Cardiac fibroblast (primary cell): Measurements from ENCODE around the gene SMPX.
A peak's percentile ranks its signal among the peaks of the same experiment; 100 is the strongest.

Source experiments
- DNase-seq, 2 donors: peaks; one replicate each; pipeline versions ENCODE4 v3.0.0 to v3.0.0-alpha.2; 2010; ENCODE audit warnings: low read depth in 2 of 2
- H3K4me3 ChIP-seq, 2 donors: replicated peaks in 1 of 2; 1 replicate in 1 of 2; 2 replicates in 1 of 2; pipeline ENCODE4 v1.5.1; 2011; ENCODE audit warnings: low read depth in 2 of 2, low read length in 2 of 2, mild to moderate bottlenecking in 2 of 2, moderate library complexity in 1 of 2
- TF ChIP-seq, protein P1 (sequence below): IDR thresholded peaks from one replicate; pipeline ENCODE4 v1.5.1; 2011; ENCODE audit warnings: low read depth, mild to moderate bottlenecking, low read length, inconsistent platforms

SMPX gene

DNA sequence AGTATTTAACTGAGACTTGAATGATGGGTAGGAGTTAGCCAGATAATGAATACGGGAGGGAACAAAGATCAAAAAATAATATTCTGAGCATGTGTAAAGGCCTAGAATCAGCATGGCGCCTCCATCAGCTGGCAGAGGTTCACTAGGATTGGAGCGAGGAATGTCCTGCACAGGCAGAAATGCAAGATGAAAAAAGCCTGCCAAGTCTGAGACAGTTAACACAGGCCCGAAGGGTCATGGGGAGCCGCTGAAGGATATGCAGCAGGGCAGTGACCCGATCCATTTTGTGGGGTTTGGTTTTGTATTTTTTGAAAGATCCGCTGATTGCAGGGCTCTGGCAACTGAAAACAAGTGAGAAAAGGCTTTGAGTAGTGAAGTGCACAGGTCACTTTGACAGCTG, 40.1 kb downstream of the SMPX start:
- DNase-seq, result no peak
- TF ChIP-seq, protein P1, sequence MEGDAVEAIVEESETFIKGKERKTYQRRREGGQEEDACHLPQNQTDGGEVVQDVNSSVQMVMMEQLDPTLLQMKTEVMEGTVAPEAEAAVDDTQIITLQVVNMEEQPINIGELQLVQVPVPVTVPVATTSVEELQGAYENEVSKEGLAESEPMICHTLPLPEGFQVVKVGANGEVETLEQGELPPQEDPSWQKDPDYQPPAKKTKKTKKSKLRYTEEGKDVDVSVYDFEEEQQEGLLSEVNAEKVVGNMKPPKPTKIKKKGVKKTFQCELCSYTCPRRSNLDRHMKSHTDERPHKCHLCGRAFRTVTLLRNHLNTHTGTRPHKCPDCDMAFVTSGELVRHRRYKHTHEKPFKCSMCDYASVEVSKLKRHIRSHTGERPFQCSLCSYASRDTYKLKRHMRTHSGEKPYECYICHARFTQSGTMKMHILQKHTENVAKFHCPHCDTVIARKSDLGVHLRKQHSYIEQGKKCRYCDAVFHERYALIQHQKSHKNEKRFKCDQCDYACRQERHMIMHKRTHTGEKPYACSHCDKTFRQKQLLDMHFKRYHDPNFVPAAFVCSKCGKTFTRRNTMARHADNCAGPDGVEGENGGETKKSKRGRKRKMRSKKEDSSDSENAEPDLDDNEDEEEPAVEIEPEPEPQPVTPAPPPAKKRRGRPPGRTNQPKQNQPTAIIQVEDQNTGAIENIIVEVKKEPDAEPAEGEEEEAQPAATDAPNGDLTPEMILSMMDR, result no peak
- H3K4me3 ChIP-seq, result no peak overlapping the region

DNA sequence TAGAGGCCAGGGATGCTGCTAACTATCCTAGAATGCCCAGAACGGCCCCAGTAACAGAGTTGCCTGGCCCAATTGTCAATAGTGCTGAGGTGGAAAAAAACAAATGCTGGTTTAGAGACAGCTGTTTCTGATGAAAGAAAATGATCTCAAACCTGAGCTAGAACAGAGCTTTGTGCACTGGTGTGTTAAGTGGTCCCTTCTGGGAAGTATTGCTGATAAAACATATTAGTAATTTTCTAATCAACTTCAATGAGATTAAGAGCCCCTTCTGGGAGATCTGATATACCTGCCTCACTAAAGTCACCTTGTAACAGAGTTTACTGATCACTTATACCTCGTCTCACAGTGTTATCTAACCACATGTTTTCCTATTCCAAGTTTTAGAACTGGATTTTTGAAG, 42.1 kb downstream of the SMPX start:
- no peak overlapping the region for H3K4me3 ChIP-seq
- TF ChIP-seq, protein P1, result no peak
- DNase-seq, result no peak

DNA sequence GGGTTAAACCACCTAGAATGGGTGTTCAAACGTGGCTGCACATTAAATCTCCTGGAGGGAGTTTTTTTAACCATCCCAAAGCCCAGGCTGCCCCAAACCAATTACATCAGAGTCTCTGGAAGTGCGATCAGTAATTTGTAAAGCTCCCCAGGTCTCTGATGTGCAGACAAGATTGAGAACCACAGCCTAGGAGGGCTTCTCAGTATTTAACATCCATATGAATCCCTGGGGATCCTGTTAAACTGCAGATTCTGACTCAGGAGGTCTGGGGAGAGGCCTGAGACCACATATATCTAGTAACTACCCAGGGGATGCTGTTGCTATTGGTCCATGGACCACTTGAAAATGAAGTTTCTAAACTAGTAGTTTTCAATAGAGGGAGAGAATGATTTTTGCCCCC, 42.6 kb downstream of the SMPX start:
- H3K4me3 ChIP-seq, result no peak overlapping the region
- no peak for DNase-seq
- TF ChIP-seq, protein P1, result no peak

DNA sequence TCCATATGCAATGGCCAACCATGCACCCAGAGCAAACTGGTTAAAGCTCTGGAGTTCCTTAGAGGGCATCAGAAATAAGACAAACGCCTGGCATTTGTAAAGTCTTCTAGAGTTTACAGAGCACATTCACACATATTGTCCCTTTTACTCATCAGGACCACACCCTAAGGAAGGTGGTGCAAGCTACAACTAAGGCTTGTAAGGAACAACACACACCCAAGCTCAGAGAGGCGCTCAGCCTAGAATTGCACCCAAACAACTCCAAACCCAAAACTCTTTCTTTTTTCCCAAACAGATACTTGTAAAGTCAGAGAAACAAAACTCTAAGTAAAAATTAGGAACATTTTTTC, 46.1 kb downstream of the SMPX start:
- TF ChIP-seq, protein P1, result no peak
- no peak for DNase-seq
- no peak overlapping the region for H3K4me3 ChIP-seq

DNA sequence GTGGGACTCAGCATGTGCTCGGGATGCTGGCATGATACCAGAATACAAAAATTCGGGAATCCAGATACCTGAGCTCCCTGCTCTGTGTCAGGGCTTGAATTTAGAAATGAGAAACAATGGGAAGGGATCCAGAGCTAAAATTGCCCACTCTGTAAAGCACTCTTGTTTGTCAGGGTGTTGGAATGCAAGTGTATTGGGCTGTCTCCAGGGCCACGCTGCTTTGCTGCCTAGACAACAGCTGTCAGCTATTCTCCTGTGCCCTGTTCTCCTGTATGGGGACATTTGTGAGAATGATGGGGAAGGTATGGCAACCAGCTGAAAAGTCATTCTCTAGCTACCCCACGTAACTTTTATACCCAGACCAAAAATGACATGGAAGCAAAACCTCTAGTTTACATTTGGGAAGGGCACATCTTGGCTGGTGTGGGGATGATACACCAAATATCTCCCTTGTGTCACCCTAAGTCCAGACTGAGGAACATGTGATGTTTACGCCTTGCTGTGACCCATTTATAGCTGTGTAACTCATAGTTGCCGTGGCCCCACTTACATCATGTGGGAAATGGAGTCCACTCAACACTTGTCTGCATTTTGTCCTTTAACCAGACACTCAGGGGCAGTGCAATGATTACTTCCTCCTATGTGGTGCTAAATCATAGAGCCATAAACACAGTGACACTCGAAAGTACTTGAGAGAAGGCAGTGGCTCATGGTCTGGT, 46.6 kb downstream of the SMPX start:
- H3K4me3 ChIP-seq, result no peak overlapping the region
- DNase-seq, result no peak
- TF ChIP-seq, protein P1, result no peak

DNA sequence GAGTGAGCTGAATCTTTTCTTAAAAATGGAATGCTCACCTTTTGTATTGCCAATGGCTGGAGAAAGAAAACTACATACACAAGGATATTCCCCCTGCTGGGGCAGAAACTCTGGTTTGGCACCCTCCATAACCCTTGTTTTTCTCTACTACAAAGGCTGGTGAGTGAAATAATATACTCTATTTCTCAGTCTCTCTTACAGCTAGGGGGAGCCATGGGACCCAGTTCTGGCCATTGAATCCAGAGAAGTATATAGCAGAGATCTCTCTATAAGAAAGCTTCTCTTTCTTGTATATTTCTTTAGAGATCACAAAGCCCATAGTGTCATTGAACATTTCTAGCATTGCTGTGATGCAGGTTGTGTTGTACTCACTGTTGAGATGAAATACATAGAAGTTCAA, 49.8 kb downstream of the SMPX start:
- TF ChIP-seq, protein P1, result peak; percentile 21
- H3K4me3 ChIP-seq, result no peak overlapping the region
- peak in 1 of 2 donors; percentile 1 for DNase-seq

DNA sequence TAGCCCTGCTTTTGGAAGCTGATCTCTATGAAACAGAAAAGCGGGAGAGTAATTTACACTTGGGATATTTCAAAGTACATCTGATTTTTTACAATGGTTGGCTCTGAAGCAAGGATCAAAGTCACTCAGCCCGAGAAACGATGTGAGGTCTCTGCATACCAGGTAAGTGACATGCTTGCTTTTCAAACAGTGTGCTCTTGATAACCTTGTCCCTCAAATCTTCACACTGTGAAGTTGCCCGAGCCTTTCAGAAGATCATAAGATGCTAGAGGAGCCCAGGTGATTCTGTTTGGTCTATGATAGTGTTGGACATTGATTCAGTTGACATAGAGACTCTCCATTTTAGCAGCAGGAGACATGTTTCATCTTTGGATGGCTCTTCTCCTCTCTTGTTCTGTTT, 52.7 kb downstream of the SMPX start:
- no peak overlapping the region for H3K4me3 ChIP-seq
- TF ChIP-seq, protein P1, result no peak
- no peak for DNase-seq
